SKM-1 (cell line): ENCODE data around the gene CIRBP.

Experiments used
- DNase-seq: peaks from one replicate; lab custom pipeline; 2025; ENCODE audit not compliant: unreplicated experiment; lab: John Stamatoyannopoulos, UW

Gene CIRBP

DNA sequence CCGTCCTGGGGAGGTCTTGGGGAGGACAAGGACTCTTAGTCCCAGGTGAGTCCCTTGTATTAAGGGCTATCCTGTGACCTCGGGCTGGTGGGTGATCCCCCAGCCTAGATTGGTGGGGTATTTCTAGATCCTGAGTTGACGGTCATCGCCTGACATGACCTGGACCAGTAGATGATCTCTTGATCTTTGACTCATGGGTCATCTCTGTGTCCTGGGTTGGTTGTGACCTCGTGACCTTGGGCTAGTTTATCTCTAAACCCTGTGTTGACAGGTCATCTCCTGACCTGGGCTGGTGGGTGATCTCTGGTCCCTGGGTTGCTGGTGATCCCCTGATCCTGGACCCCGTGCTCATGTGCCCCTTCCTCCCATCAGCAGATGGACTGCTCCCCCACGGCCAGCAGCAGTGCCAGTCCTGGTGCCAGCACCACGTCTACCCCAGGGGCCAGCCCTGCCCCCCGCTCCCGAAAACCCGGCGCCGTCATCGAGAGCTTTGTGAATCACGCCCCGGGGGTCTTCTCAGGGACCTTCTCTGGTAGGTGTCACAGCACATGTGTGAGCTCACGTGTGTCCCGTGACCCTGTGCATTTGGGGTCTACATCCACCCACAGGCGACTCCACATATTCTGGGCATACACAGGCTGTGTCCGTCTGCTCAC is 14.5 kb upstream of the CIRBP start:
- no peak for DNase-seq

DNA sequence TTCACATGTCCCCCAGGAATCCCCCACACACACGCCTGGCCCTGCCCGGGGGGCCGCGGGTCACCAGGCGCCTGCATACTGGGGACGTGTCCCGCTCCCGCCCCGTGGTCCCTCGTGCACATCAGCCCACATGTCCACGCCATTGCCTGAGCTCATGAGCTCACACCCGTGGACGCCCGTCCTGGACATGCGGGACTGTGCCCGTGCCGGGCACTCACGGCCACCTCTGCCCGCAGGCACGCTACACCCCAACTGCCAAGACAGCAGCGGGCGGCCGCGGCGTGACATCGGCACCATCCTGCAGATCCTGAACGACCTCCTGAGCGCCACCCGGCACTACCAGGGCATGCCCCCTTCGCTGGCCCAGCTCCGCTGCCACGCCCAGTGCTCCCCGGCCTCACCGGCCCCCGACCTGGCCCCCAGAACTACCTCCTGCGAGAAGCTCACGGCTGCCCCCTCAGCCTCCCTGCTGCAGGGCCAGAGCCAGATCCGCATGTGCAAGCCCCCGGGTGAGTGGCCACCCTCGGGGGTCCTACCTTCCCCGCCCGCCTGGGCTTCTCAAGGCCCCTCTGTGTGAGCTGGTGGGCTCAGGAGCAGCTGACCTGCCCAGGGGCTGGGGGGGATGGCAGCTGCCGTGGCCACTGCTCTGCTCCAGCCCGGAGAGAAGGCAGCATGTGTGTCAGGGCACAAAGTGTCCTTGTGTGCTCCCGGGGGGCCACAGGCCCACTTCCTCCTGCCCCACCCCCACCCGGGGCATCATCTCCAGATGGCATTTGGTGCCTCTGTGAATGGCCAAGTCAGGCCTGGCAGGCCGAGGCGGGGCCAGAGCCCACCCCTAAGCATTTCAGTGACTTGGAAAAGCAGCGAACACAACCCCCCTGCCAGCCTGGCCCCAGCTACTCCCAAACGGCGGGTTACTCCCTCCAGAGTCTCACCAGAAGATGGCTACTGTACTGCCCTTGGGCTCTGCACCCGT is 13.7 kb upstream of the CIRBP start:
- no peak for DNase-seq

DNA sequence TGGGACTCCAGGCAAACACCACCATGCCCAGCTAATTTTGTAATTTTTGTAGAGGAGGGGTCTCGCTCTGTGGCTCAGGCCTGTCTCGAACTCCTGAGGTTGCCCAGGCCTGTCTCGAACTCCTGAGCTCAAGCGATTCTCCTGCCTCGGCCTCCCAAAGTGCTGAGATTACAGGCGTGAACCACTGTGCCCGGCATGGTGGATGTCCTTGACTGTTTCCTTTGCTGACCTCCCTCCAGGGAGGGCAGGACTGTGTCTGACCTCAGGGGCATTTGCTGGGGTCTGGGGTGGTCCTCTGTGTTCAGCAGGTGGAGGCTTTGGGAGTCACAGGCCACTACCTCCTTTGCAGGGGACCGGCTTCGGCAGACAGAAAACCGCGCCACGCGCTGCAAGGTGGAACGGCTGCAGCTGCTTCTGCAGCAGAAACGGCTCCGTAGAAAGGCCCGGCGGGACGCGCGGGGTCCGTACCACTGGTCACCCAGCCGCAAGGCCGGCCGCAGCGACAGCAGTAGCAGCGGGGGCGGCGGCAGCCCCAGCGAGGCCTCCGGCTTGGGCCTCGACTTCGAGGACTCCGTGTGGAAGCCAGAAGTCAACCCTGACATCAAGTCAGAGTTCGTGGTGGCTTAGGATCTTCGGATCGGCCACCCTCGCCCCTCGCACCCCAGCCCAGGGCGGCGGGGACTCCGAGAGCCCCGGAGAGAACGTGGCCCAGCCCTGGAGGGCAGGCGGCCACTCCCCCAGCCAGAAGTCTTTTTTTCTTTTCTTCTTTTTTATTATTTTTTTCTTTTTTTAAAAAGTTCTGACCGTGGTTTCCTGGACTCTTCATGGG is 12.3 kb upstream of the CIRBP start:
- DNase-seq, result no peak

DNA sequence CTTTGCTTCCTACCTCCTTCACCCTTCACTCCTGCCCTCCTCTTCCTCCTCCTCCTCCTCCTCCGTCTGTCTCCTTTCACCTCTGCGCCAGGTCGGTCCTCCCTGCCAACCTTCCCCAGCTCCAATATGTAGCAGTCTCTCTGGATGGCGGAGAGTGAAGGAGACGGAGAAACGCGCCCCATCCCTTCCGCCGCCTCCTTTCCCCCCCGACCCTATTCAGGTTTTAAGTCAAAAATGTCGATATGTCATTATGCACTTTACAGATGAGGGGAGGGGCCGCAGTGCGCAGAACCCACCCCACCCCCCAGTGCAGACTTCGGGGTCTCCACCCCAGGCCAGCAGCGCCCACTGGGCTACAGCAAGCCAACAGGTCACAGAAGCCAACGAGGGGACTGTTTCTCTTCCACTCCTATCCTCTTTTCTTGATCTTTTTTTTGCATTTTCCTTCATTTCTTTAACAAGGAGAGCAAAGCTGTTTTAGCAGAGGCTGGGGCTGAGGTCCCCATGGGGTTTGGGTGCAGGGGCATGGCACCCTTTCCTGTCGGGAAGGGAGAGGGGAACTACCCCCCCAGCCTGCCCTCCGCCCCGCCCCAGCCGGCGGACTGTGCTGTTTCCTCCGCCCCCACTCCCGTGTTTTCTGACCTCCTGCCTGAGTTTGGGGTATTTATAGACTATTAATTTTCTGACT is 11.5 kb upstream of the CIRBP start:
- no peak for DNase-seq

DNA sequence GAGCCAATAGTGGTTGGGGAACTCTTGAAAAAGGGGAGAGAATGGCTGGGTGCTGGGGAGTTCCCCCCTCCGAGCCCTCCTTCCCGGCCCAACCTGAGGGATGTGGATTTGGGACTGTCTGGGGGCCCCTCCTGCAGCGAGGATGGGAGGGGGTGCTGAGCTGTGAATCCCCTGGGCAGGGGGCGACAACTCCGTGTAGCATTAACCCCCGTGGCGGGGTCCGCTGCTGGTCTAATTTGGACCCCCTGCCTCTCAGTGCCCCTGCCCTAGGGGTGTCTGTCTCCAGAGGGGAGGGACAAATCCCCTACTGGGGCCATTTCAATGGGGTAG is 11.0 kb upstream of the CIRBP start:
- no peak for DNase-seq

DNA sequence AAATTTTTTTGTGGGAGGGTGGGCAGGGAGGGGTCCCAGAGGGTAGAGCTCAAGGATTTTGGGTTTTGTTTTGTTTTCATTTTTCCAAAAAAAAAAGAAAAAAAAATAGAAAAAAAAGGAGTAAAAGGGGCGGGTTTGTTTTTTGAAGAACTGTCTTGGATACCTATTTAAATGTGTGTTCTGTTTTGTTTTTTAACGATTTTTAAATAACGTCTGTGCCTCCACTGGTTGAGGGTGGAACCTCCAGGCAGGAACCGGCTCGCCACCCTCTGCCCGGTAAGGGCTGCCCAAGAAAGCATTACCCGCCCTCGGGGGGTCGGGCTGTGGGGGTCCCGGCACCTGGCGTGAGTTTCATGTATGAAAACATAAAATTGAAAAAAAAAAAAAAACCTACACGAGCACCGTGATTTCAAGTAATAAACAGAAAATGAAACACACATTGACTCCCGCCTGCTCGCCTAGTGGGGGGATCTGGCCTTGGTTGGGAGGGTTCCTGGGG is 10.4 kb upstream of the CIRBP start:
- no peak for DNase-seq

DNA sequence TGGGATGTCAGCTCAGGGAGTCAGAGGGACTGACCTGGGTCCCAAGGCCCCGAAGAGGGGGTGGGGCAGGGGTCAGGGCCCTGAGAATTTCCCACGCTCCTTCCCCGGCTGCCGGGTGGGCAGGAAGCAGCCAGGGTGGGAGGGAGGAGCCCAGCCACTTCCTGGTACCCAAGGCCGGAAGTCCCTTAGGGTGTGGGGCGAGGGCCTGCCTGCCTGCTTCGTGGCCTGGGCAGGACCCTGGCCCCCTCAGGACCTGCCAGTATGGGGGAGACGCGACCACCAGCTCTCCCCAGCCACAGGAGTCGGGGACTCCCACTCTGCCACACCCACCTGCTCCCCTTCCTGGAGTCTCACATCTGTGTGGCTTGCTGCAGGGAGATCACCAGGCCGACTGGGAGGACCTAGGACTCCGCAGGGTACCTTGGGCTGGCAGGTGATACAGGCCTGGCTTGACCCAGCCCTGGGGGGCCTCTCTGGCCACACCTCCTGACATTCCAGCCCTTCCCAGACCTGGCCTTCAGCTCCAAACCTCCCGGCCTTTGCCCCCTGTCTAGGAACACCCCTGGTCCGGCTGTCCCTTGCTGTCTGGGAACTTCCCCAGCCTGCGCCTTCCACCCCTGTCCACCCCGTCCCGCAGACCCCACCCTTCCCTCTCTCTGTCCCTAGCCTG is 9.8 kb upstream of the CIRBP start:
- DNase-seq, result peak; percentile 19

DNA sequence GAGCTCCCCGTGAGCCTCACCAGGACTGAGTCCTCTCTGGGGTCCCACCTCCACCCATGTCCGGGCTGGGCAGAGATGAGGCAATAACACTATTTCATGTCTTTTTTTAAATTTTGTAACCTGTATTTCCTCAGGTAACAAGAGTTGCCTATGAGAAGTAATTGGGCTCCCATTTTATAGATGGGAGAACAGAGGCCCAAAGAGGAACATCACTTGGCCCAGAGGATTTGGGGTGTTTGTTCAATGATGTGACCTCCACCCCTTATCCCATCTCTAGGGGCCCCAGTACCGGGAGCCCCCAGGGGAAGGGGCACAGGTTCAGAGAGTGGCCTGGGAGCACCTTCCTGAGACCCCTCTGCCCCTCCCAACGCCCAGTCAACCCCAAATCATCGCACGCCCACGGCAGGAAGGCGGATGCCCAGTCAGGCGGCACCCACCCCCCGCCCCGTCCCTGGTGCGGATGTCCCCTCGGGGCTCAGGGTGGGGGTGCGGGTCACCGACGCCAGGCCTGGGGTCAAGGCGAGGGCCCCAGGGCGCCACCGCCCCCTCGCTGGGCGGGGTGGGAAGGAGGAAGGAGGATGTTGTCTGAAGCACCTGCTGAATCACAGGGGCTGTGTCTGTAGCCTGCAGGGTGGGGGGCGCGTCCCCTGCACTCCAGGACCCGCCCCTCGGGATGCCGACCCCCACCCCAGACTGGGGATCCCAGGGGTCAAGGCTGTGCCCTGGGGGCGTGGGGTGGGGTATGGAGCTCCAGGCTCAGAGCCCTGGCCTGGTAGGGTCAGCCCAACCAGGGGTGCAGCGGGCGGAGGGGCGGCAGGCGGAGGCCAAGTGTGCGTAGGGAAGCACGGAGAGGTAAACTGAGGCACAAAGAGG is 9.0 kb upstream of the CIRBP start:
- DNase-seq, result no peak

DNA sequence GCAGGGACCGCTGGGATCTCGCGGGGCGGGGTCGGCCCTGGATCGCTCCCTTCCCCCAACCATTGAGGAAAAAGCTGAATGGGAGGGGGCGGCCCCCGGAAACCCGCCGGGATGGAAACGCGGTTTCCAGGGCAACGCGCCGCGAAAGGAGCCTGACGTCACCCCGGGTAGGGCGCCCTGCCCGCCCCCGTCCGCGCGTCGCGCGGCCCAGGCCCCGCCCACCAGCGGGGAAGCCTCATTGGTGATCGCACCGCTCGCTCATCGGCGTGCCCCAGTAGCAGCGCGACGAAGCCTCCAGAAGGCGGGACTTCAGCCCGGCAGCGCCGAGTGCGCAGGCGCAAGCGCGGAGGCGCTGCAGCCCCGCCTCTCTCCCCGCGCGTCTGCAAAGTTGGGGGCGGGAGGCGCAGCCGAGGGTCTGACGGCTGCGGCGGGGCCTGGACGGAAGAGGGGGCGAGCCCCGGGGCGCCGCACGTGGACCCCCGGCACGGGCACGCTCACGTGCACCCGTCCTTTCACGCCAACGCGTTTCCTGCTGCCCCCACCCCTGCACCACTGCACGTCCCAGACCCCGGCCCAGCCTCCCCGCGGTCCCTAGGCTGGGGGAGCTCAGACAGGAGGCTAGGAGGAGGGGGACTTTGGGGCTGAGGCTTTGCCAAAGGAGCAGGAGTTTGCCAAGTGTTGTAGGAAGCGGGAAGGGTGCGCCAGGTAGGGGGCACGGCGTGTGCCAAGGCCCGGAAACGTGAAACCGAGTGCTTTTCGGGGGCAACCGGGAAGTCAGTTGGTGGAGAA is 8.2 kb upstream of the CIRBP start:
- DNase-seq, result peak; percentile 91

DNA sequence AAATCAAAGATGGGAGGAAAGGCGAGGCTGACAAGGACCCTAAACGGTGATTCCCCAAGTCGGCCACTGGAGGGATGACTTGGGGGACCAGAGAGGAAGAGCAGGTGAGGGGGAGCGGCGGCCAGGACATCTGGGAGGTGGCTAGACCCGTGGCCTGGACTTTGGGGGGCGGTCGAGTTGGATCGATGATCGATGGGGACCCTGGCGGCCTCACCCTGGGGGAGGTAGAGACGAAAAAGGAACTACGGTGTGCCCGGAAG is 7.7 kb upstream of the CIRBP start:
- no peak for DNase-seq

DNA sequence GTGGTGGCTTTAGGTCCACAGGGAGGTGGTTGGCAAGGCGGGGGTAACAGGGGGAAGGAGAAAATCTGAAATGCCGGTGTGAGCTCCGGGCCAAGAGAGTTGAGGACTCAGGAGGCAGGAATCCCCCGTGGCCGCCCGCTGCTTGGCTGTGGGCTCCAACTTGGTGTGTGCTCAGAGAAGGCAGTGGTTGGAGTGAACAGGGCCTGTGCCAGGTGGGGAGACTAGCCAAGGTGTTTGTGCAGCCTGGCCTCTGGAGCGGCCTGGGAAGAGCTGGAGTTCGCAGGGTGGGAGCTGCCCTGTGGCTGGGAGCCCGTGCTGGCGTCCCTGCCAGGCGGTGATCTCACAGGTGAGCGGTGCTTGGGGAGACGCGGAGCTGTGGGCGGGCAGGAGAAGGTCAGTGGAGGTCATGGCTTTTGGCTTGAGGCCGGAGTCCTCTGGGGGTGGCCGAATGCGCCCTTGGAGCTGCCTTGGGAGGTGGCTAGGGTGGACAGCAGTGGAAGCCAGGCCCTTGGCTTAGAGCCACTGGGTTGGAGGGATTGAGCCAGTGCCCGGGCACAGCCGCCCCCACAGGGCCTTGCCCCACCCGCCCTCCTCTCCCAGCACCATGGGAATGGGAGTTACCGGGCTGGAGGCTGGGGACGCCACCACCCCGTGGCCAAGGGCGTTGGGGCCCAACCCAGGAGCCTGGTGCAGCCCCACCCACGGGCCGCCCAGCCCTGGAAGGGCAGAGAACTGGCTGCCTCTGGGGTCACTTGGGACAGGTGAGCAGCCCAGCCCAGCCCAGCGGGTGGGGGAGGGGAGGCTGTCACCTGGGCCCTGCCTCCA is 7.1 kb upstream of the CIRBP start:
- no peak for DNase-seq

DNA sequence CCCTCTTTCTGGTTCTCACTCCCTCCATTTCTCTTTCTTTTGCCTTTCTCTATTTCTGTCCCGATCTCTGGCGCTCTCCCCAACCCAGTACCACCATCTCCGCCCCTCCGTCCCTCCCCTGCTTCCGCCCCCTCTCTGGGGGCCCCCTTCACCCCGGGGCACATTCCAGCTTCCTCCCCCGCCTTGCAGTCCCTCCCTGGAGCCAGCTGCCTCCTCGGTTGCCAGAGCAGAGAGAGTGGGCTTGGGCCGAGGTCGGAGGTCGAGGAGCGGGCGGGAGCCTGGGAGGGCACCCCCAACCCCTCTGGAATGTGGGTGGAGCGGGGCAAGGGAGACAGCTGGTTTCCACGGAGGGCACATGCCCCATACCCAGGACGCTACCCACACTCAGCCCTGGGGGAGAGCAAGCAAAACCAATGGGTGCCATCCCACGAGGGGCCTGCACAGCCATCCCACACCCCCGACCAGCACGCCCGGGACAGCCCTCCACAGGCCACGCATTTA is 6.5 kb upstream of the CIRBP start:
- no peak for DNase-seq

DNA sequence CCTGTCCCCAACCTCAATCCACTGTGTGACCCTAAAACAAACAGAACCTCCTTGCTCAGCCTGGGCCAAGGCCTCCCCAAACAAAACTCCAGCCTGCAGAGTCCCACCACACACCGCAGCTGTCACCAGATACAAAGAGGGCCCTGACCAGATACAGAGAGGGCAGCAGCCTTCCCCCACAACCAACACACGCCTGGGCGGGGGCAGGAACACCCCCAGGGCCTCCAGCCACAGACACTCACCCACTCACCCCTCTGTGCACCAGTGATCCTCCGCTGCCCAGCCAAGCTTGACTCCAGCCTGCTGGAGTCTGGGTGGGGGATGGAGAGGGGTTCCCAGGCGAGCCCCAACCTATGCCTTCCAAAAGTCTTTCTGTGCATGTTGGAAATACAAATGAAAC is 5.9 kb upstream of the CIRBP start:
- DNase-seq, result no peak

DNA sequence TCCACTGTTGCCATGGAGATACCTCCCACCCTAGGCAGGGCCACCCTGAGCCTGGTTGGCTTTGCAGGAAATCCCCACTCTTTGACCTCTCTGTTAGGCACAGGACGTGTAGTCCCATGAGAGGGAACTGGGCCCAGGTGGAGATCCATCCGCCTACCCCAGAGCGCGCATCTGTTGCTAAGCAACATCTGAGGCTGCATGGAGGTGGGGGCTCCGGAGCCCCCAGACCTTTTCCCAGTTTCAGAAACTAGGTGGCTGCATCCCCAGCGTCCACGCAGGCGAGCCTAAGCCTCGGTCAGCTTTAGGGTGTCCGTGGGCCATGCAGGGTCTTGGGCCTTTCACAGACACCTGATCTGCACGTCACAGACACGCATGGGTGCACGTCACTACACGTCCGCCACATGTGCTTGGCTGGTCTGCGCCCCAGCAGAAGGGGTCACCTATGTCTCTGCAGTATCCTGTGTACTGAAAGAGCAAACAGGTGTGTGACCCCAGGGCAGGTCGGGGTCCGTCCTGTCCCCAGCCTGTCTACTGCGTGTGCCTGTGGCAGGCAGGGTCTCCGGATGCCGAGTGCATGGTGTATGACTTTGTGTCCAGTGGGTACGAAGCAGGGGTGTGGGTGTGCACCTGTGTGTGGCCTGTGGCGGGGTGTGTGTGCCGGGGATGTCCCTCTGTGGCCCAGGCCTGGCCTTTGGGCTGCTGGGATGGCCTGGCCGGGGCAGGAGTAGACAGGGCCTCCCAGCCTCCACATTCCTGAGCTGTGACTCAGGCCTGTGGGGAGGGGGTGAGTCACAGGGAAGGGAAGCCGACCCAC is 4.1 kb upstream of the CIRBP start:
- no peak for DNase-seq

DNA sequence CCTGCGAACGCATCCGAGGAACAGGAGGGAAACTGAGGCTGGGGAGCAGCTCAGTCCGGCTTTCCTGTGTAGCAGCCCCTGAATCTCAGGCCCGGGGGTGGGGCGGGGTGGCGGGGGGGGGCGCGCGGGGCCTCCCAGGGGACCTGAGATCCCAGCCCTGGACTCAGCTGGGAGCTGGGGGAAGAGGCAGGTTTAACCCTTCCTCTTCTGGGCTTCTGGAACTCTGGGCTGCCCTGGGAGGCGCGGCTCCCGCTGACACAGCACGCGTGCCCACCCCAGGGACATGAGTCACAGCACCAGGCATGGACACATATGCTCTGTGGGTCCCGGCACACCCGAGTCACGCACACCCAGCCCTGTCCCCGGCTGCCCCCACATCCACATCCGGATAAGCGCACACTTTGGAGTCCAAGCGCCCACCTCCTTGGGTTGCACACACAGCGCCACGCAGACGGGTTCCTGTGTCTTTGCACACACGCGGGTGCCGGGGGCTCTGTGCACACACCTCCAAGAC is 3.5 kb upstream of the CIRBP start:
- no peak for DNase-seq

DNA sequence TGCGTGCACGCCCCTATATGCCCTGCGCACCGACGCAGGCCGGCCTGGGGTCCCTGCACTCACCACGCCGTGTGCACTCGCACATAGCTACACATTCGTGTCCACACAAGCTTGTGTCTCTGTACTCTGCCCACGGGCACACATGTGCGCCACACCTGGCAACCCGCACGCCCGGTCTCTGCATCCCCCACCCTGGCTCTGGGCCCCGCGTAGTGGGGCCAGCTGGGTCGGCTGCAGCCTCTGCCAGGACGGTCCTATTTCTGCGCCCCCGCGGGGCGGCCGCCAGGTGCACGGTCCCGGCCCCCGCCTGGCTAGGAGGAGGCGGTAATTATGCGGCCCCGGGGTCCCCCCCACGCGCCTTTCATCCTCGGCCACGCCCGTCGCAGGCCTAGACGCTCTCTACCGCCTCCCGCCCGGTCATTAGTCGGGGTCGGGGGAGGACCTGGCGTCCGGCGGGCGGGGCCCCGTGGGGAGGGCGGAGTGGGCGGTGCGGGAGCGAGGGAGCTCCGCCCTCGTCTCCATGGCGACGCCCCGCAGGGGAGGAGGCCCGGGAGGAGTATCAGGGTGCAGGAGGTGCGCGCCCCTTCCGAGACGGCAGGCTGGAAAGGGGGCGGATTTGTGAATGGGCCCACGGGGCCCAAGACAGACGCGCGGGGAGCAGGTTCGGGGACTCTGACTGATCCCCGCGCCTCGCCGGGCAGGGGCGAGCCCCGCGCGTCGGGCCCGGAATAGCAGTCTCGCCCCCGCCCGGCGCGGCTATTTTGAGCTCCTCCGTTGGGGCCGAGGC is 2.8 kb upstream of the CIRBP start:
- DNase-seq, result peak; percentile 39
